ENCODE data around the gene ACOX3. TPM values are rescaled to one million over a fixed set of nuclear protein-coding genes. Genes with fewer than 3 reads are reported as not detected.

The ACOX3 gene
- total and polyA plus RNA-seq, 2 of the 8 experiments (the other 6 are each of a cell fraction or from before 2014, with no cell fraction given), result 2.5 to 9.9 TPM

- H3K9ac ChIP-seq (replicated peaks in 1 of 4; ENCODE audit: extremely low read depth in 1 of 4, low read depth in 3 of 4, low read length in 3 of 4), result no peak overlapping the region
Measured at GRCh38 chr4:8380511-8381415, 59.8 kb downstream of the ACOX3 start.

More at GRCh38 chr4:8380511-8381415, 59.8 kb downstream of the ACOX3 start:
- no peak for DNase-seq (ENCODE audit: low read depth in 1 of 2, low spot score in 2 of 2)
- Histone ChIP-seq H3K79me2 (ENCODE audit: control insufficient read depth in 1 of 2, insufficient read depth in 2 of 2, low read length in 2 of 2) (no peaks in the 10 kb centered on the region), H3K4ac (replicated peaks; ENCODE audit: insufficient read length, low read depth, low read length) (no peak overlapping the region), H2BK120ac (replicated peaks; ENCODE audit: low read depth, low read length) (no peak overlapping the region), H2BK15ac (ENCODE audit: low read length) (no peak overlapping the region), H3K4me3 (ENCODE audit: extremely low read depth in 1 of 4, insufficient read depth in 2 of 4, low read depth in 3 of 4, low read length in 4 of 4) (no peak overlapping the region), H3K4me1 (replicated peaks in 1 of 4; ENCODE audit: control insufficient read depth in 3 of 4, insufficient read depth in 4 of 4, low read length in 3 of 4) (peaks cover 0 to 8% (median 2%) of the 10 kb centered on the region in 4 experiments; a peak in 4 of 7 replicates), H2BK12ac (ENCODE audit: low read depth, low read length) (no peak overlapping the region), H4K5ac (ENCODE audit: insufficient read length, low read depth, low read length) (no peak overlapping the region), H3K9me3 (ENCODE audit: insufficient read depth in 2 of 2, low read depth in 1 of 2, low read length in 1 of 2) (no peaks in the 10 kb centered on the region), H2BK5ac (ENCODE audit: low read depth, low read length) (no peak overlapping the region), H4K91ac (replicated peaks; ENCODE audit: insufficient read length, low read length) (no peak overlapping the region), H3K36me3 (ENCODE audit: control insufficient read depth in 2 of 4, insufficient read depth in 4 of 4, low read length in 3 of 4) (no peaks in the 10 kb centered on the region), H3K79me1 (ENCODE audit: low read depth, low read length) (no peaks in the 10 kb centered on the region; the same call in 1 of the 2 replicates), H3K18ac (ENCODE audit: extremely low read depth, low read length) (no peak overlapping the region), H4K8ac (ENCODE audit: extremely low read depth, insufficient read depth, low read length) (no peak overlapping the region), H3K23me2 (ENCODE audit: low read depth, low read length) (no peaks in the 10 kb centered on the region), H3K14ac (ENCODE audit: insufficient read length) (no peak overlapping the region), H3K27me3 (replicated peaks in 1 of 4; ENCODE audit: control insufficient read depth in 3 of 4, extremely low read depth in 1 of 4, insufficient read depth in 3 of 4, low read length in 3 of 4) (no peaks in the 10 kb centered on the region), H2AFZ (ENCODE audit: low read length) (no peak overlapping the region), H3K23ac (ENCODE audit: insufficient read length) (no peak overlapping the region), H4K20me1 (replicated peaks in 1 of 2; ENCODE audit: control insufficient read depth in 1 of 2, insufficient read depth in 2 of 2, low read length in 2 of 2) (peaks cover 0 to 6% of the 10 kb centered on the region in 2 experiments), H2AK5ac (ENCODE audit: low read depth, low read length) (no peak overlapping the region), H3K56ac (replicated peaks; ENCODE audit: insufficient read length, low read depth, low read length) (no peak overlapping the region), H2BK20ac (ENCODE audit: low read length) (no peak overlapping the region), H3K27ac (ENCODE audit: low read depth, low read length) (no peak overlapping the region), H3K4me2 (ENCODE audit: insufficient read depth in 1 of 2, low read depth in 2 of 2, low read length in 2 of 2) (no peak overlapping the region)
- ChIA-PET CTCF (ENCODE audit: partially characterized antibody) (interaction anchor here (0.6 to 2.3 kb wide), 9 partner anchors 14 to 502 kb away, joined by 3 to 7 read pairs (median 3); no protein-coding TSS in a partner anchor), POLR2A (ENCODE audit: partially characterized antibody) (no interaction called here)
- TF ChIP-seq CREB1 (IDR thresholded peaks at IDR 0.05) (no peak), CBX8 (IDR thresholded peaks at IDR 0.05; ENCODE audit: borderline replicate concordance, low read depth, low read length) (no peak)
- no peak for FAIRE-seq
- 87% methylated on average over 22 of the region's 22 CpGs; no CpG with 5 or more reads in 1 of the 2 experiments for WGBS, 2 experiments (ENCODE audit: extremely low coverage in 1 of 2, insufficient coverage in 1 of 2, insufficient read length in 1 of 2, insufficient replicate concordance in 2 of 2, low coverage in 1 of 2, low lambda C conversion rate in 2 of 2, missing lambda C conversion rate in 1 of 2)
